PFSK-1 (cell line): ENCODE data around the gene ISM1.

Experiments
- POLR2AphosphoS5 ChIP-seq: IDR thresholded peaks from 2 replicates; pipeline ENCODE4 v1.6.1; 2012; ENCODE audit warnings: low read depth, mild to moderate bottlenecking, control low read depth, low read length, moderate library complexity
- TAF1 ChIP-seq: IDR thresholded peaks from 2 replicates; pipeline ENCODE4 v1.6.1; 2012; ENCODE audit warnings: low read length, control low read depth, borderline replicate concordance; ENCODE audit not compliant: insufficient read depth

DNA sequence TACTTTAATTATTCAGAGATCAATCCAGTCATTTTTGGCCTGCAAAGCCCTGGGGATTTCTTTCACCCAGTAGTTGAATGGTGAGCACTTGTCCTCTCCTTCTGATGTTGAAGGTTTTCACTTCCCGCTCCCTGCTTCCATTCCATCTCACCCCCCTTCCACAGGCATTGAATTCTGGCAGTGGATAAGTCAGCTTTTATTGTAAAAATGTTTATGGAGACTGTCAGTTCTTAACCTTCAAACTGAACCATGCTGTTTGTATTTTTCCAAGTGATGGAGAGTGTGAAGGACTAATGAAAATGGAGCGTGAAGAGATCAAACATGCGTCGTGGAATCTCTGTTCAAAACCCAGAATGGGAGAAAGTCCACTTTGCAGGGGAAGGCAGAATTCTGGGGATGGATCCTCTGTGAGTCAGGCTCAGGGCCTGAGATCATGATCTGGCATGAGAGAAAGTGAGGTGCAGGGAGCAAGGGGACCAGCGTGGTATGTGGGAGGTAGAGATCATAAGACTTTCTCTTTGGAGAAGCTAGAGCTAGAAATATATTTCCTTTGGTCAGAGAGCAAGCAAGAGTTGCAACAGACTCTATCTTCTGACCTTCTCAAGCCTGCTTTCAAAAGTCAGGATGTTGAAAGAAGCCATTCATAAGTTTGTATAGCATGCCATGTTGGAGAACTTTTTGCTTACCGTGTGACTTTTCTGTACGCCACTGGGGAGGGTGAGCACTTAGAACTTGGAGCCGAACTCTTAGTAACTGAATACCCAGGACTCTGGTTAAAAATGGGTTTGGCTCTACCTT, 30.2 kb downstream of the ISM1 start:
- no peak for TF ChIP-seq POLR2AphosphoS5
- no peak for TF ChIP-seq TAF1
